ENCODE results near the gene AJUBA. TPM values are rescaled to one million over a fixed set of nuclear protein-coding genes. Genes with fewer than 3 reads are reported as not detected.

Gene AJUBA
- total and polyA plus RNA-seq, 2 donors (not counting 1 experiment from before 2014, with no cell fraction given), result 1.6 TPM; not detected in 1

DNA sequence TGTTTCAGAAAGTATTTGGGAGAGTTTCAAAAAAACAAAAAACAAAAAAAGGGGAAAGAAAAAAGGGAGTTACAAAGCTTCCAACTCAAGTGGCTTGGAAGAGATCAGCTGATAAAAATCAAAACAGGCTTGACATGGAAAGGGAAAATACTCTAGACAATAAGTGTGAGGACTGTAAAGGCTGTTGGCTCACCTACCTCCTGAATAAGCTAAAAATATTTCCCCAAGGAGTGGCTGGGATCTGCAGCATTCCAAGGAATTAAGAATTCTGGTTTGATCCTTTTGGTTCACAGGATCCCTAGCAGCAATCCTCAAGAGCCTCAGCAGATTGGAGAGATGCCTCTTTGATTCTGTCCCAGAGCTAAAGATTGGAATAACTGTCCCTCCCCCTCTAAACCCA lies 11.2 kb upstream of the AJUBA start:
- H2AFZ ChIP-seq (ENCODE audit: insufficient read depth, low read depth, low read length, poor library complexity, severe bottlenecking), result no peak overlapping the region
- Mint-ChIP-seq H3K4me1 (peaks cover 2% of the 10 kb centered on the region), H3K4me3 (no peak overlapping the region), H3K27me3 (no peaks in the 10 kb centered on the region), H3K27ac (no peak overlapping the region), H3K9me3 (ENCODE audit: insufficient read depth) (no peaks in the 10 kb centered on the region)
- no peak for DNase-seq
- TF ChIP-seq, protein P1, sequence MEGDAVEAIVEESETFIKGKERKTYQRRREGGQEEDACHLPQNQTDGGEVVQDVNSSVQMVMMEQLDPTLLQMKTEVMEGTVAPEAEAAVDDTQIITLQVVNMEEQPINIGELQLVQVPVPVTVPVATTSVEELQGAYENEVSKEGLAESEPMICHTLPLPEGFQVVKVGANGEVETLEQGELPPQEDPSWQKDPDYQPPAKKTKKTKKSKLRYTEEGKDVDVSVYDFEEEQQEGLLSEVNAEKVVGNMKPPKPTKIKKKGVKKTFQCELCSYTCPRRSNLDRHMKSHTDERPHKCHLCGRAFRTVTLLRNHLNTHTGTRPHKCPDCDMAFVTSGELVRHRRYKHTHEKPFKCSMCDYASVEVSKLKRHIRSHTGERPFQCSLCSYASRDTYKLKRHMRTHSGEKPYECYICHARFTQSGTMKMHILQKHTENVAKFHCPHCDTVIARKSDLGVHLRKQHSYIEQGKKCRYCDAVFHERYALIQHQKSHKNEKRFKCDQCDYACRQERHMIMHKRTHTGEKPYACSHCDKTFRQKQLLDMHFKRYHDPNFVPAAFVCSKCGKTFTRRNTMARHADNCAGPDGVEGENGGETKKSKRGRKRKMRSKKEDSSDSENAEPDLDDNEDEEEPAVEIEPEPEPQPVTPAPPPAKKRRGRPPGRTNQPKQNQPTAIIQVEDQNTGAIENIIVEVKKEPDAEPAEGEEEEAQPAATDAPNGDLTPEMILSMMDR (IDR thresholded peaks at IDR 0.05), result no peak
- TF ChIP-seq EZH2 (IDR thresholded peaks at IDR 0.05; ENCODE audit: borderline replicate concordance, insufficient read depth, low read depth, low read length, poor library complexity, severe bottlenecking), result no peak
- ATAC-seq (ENCODE audit: low read depth), result no peak
- no peaks in the 10 kb centered on the region for H3K4me1 ChIP-seq (ENCODE audit: control insufficient read depth in 2 of 2, insufficient read depth in 2 of 2, low read length in 2 of 2)
- H3K9me3 ChIP-seq (ENCODE audit: control extremely low read depth in 1 of 3, control insufficient read depth in 2 of 3, insufficient read depth in 1 of 3, low read length in 2 of 3), result no peaks in the 10 kb centered on the region
- H3K27ac ChIP-seq (ENCODE audit: low read length in 2 of 2), result no peak overlapping the region
- peaks cover 0 to 23% of the 10 kb centered on the region in 2 experiments for H3K36me3 ChIP-seq (replicated peaks in 1 of 2; ENCODE audit: control extremely low read depth in 1 of 2, control insufficient read depth in 1 of 2, extremely low read depth in 1 of 2, insufficient read depth in 2 of 2, low read length in 1 of 2)
- no peak overlapping the region for H3K4me2 ChIP-seq (replicated peaks; ENCODE audit: low read depth, low read length, poor library complexity, severe bottlenecking)
- CTCF ChIA-PET, result interaction anchor here (0.6 to 36.3 kb wide), 9 partner anchors 9 to 437 kb away, joined by 3 to 1134 read pairs (median 4); partner anchors contain the start of genes AJUBA and CDH24
- H3K9ac ChIP-seq (ENCODE audit: low read length), result no peak overlapping the region
- H3K4me3 ChIP-seq (ENCODE audit: control extremely low read depth in 1 of 5, extremely low read depth in 1 of 5, insufficient read depth in 1 of 5, low read depth in 2 of 5, low read length in 4 of 5), result no peak overlapping the region
- H3K27me3 ChIP-seq (replicated peaks in 1 of 4; ENCODE audit: control extremely low read depth in 1 of 4, control insufficient read depth in 3 of 4, insufficient read depth in 4 of 4, low read length in 3 of 4), result no peaks in the 10 kb centered on the region
- no peaks in the 10 kb centered on the region for H4K20me1 ChIP-seq (ENCODE audit: control insufficient read depth, insufficient read depth, low read length, poor library complexity, severe bottlenecking)
- intact Hi-C loops (cut with micrococcal nuclease), result no loop called here
- POLR2A ChIA-PET, result no interaction called here
- no peaks in the 10 kb centered on the region for H3K79me2 ChIP-seq (ENCODE audit: control insufficient read depth, insufficient read depth, low read length)

DNA sequence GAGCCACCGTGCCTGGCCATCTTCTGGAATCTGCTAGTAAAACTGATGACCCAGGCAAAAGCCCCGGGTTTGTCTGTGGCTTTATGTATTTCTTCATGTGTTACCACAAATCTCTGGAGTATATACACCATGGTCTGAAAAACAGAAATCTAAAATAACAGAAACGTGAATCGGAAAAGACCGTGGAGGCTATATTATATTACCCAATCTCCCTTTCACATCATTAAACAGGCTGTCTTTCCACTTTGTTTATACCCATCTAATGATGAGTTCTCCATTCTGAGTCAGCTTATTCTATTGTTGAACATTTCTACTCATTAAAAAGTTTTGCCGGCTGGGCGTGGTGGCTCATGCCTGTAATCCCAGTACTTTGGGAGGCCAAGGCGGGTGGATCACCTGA lies 9.5 kb upstream of the AJUBA start:
- ChIA-PET POLR2A (interaction anchor here (0.6 kb wide), 1 partner anchor 31 kb away, joined by 3 read pairs; no protein-coding TSS in a partner anchor), CTCF (interaction anchor here (1.2 to 36.3 kb wide), 7 partner anchors 7 to 422 kb away, joined by 3 to 1134 read pairs (median 7); partner anchors contain the start of genes AJUBA and CDH24)
- TF ChIP-seq, protein P1 (IDR thresholded peaks at IDR 0.05), result no peak
- no peak for TF ChIP-seq EZH2 (IDR thresholded peaks at IDR 0.05; ENCODE audit: borderline replicate concordance, insufficient read depth, low read depth, low read length, poor library complexity, severe bottlenecking)
- no peak overlapping the region for H3K4me3 Mint-ChIP-seq
- Histone ChIP-seq H3K27ac (ENCODE audit: low read length in 2 of 2) (no peak overlapping the region), H3K79me2 (ENCODE audit: control insufficient read depth, insufficient read depth, low read length) (no peaks in the 10 kb centered on the region), H3K9ac (ENCODE audit: low read length) (no peak overlapping the region), H4K20me1 (ENCODE audit: control insufficient read depth, insufficient read depth, low read length, poor library complexity, severe bottlenecking) (no peaks in the 10 kb centered on the region), H3K4me1 (ENCODE audit: control insufficient read depth in 2 of 2, insufficient read depth in 2 of 2, low read length in 2 of 2) (no peaks in the 10 kb centered on the region), H3K4me3 (ENCODE audit: control extremely low read depth in 1 of 5, extremely low read depth in 1 of 5, insufficient read depth in 1 of 5, low read depth in 2 of 5, low read length in 4 of 5) (no peak overlapping the region), H2AFZ (ENCODE audit: insufficient read depth, low read depth, low read length, poor library complexity, severe bottlenecking) (no peak overlapping the region), H3K9me3 (ENCODE audit: control extremely low read depth in 1 of 3, control insufficient read depth in 2 of 3, insufficient read depth in 1 of 3, low read length in 2 of 3) (no peaks in the 10 kb centered on the region), H3K4me2 (replicated peaks; ENCODE audit: low read depth, low read length, poor library complexity, severe bottlenecking) (no peak overlapping the region), H3K27me3 (replicated peaks in 1 of 4; ENCODE audit: control extremely low read depth in 1 of 4, control insufficient read depth in 3 of 4, insufficient read depth in 4 of 4, low read length in 3 of 4) (no peaks in the 10 kb centered on the region), H3K36me3 (replicated peaks in 1 of 2; ENCODE audit: control extremely low read depth in 1 of 2, control insufficient read depth in 1 of 2, extremely low read depth in 1 of 2, insufficient read depth in 2 of 2, low read length in 1 of 2) (peaks cover 0 to 24% of the 10 kb centered on the region in 2 experiments)
- intact Hi-C loops (cut with micrococcal nuclease), result no loop called here
- no peaks in the 10 kb centered on the region for H3K9me3 Mint-ChIP-seq (ENCODE audit: insufficient read depth)
- peaks cover 2% of the 10 kb centered on the region for H3K4me1 Mint-ChIP-seq
- no peaks in the 10 kb centered on the region for H3K27me3 Mint-ChIP-seq
- ATAC-seq (ENCODE audit: low read depth) (no peak), DNase-seq (no peak)
- no peak overlapping the region for H3K27ac Mint-ChIP-seq
- 70% methylated on average over 7 of the region's 8 CpGs for WGBS (ENCODE audit: insufficient coverage)

Data from B cell (primary cell).